ENCODE measurements around the gene GPX5. TPM values are rescaled to one million over a fixed set of nuclear protein-coding genes. Genes with fewer than 3 reads are reported as not detected.
"Not testable (repeated sequence)": the region's sequence is repeated elsewhere in the genome, so short reads cannot be mapped to it uniquely, and the experiment has no call there.

GPX5 gene
- total RNA-seq, 2 donors from 2014 or later = not detected

DNA sequence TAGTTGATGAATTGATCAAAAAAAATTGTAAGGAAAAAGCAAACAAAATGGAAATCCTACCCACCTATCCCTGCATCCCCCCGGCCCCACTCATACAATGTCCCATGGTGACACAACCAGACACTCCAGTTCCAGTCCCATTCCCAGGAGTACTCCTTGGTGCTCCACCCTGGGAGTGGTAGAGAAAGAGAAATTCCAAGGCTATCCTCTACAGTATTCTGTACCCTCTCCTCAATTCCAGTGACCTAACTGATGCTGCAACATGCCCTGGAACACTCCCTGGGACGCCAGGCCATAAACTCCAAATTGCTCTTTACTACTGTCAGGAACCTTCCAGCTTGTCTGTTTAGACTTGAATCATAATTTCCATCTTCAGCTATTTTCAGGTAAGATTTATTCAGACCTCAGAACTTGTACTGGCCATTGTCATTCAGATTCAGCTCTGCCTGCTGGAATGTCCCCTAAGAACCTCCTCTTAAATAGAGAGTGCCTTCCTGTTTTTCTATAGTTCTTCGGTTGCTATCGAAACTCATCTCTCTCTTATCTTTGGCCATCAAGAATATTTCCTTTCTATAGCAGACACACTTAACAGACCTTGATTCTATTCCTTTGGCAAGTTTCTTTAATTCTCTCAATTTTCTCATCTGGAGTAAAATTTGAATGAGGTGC, 18.7 kb upstream of the GPX5 start:
- DNase-seq (ENCODE audit: low spot score) = no peak
- intact Hi-C loops (cut with DNase I) = no loop called here

GRCh38 chr6:28511628-28512300, 13.9 kb upstream of the GPX5 start:
- intact Hi-C loops (cut with DNase I) = no loop called here
- DNase-seq (ENCODE audit: low spot score) = no peak

GRCh38 chr6:28512387-28512786, 13.3 kb upstream of the GPX5 start:
- DNase-seq (ENCODE audit: low spot score); intact Hi-C loops (cut with DNase I): not testable (repeated sequence)

DNA sequence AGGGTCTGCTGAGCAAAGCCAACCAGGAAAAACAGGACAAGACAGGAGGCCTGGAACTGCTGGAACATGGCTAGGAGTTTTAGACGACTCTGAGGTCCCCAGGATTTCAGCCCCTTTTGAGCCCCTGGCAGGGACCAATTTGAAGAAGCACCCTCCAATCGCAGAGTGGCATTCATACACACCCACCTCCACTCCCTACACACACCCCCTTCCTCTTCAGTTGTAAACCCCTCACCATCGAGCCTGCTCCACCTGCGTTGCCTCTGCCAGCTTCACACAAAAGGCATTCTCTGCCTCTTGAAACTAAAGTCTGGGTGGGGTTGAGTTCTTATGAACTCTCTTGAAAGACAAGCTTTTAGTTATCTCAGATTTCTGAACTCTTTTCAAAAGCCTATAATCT, 10.0 kb upstream of the GPX5 start, which contains the start of gene GPX6:
GPX6 (minus strand) TSS at position 118 of the 400 bp plus-strand sequence; CDS start at position 68, 50 bp downstream.
- DNase-seq (ENCODE audit: low spot score) = no peak
- intact Hi-C loops (cut with DNase I) = no loop called here

DNA sequence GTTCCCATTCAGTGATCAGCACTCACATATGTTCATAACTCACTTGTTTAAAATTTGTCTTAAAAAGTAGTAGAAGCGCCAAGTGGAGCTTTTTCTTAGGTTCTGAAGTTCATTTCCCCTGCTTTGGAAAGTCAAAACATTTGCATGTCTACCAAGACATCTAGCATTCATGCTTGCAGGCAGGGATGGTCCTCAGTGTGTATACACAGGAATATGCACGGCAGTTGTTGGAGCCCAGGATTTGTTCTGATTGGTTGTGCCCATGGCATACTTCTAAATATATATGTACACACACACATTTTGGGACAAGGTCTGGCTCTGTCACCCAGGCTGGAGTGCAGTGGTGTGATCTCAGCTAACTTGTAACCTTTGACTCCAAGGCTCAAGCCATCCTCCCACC, 7.7 kb upstream of the GPX5 start:
- no peak for DNase-seq (ENCODE audit: low spot score)
- intact Hi-C loops (cut with DNase I) = no loop called here

- intact Hi-C loops (cut with DNase I) = no loop called here
- no peak for DNase-seq (ENCODE audit: low spot score)
These were observed 3.0 kb upstream of the GPX5 start for GRCh38 chr6:28522594-28523240.

GRCh38 chr6:28523241-28523622, 2.4 kb upstream of the GPX5 start:
- intact Hi-C loops (cut with DNase I) = no loop called here
- no peak for DNase-seq (ENCODE audit: low spot score)

- no peak for DNase-seq (ENCODE audit: low spot score)
- intact Hi-C loops (cut with DNase I) = no loop called here
These were observed 5.1 kb downstream of the GPX5 start for GRCh38 chr6:28530777-28531176.

- intact Hi-C loops (cut with DNase I) = no loop called here
- no peak for DNase-seq (ENCODE audit: low spot score)
These were observed 5.9 kb downstream of the GPX5 start for GRCh38 chr6:28531479-28532128.

DNA sequence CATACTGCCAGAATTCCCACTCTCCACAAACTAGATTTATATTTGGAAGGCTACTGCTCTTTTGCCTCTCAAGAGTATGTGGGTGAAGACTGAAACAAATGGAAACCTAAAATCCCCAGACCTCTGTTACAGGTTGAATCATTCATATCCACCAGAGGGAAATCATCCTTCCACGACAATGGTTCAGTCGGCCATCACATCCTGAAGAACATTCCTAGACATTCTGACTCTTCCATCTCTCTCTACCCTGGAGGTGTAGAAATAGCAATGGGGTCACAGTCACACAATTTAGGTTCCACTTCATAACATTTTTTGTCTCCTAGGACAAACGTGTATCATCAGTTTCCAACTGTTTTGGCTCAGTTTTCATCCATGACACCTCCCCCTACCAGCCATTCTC, 8.6 kb downstream of the GPX5 start:
- intact Hi-C loops (cut with DNase I) = no loop called here

GRCh38 chr6:28534875-28535274, 9.2 kb downstream of the GPX5 start:
- intact Hi-C loops (cut with DNase I) = no loop called here
- DNase-seq (ENCODE audit: low spot score) = no peak

More for the DNA sequence above, 8.6 kb downstream of the GPX5 start:
- DNase-seq (ENCODE audit: low spot score) = no peak

- DNase-seq (ENCODE audit: low spot score) = no peak
- intact Hi-C loops (cut with DNase I) = no loop called here
These were observed 11.4 kb downstream of the GPX5 start for GRCh38 chr6:28537065-28537464.

GRCh38 chr6:28537509-28538140, 11.9 kb downstream of the GPX5 start:
- no peak for DNase-seq (ENCODE audit: low spot score)
- intact Hi-C loops (cut with DNase I) = no loop called here

DNA sequence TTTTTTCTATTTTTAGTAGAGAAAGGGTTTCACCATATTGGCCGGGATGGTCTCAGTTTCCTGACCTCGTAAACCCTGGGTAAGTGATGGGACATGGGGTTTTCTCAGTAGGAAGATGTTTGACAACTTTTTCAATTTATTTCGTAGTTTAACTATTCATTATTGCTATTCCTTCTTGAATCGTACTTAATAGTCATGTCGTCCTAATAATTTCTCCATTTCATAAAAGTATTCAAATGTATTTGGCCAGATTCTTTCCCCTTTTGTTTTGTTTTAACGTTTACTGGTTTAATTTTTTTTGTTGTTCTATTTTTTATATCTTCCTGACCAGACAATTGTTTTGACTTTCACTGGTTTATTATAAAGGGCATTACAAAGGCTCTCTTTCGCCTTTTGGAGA, 16.3 kb downstream of the GPX5 start:
- intact Hi-C loops (cut with DNase I) = no loop called here
- no peak for DNase-seq (ENCODE audit: low spot score)

DNA sequence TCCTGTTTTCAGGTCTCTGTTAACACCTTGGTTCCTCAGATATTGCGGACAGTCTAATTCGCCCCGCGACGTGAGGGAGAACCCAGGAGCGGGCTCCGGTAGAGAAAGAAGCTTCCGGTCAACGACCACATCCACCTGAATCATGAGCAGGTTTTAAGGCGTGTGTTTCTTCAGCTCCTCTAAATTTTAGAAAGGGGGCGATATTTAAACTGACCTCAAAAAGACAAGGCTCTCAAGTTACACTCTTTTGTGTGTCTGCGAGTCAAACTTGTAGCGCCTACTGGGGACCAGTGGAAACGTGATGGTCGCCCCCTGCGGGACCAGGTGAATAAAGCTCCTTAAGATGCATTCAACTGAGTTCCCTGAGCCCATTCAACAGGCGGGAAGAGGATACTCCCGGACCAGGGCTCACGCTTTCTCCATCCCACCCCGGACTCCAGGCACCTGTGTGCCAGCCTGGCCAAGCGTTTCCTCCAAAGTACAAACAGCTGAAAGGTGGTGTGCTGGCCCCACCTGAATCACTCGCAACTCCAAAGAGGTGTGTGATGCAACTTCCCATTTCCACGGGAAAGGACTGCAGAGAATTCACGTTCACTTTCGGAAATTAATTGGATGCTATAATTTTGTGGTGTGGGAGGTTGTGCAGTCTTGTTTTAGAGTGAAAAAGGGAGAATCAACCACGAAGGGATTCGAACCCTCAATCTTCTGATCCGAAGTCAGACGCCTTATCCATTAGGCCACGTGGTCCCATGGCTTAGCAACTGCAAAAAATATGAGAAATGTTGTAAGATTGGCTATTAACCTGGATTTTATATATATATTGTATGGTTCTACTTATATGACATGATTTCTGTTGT, 17.0 kb downstream of the GPX5 start:
- no peak for DNase-seq (ENCODE audit: low spot score)
- intact Hi-C loops (cut with DNase I) = no loop called here

DNA sequence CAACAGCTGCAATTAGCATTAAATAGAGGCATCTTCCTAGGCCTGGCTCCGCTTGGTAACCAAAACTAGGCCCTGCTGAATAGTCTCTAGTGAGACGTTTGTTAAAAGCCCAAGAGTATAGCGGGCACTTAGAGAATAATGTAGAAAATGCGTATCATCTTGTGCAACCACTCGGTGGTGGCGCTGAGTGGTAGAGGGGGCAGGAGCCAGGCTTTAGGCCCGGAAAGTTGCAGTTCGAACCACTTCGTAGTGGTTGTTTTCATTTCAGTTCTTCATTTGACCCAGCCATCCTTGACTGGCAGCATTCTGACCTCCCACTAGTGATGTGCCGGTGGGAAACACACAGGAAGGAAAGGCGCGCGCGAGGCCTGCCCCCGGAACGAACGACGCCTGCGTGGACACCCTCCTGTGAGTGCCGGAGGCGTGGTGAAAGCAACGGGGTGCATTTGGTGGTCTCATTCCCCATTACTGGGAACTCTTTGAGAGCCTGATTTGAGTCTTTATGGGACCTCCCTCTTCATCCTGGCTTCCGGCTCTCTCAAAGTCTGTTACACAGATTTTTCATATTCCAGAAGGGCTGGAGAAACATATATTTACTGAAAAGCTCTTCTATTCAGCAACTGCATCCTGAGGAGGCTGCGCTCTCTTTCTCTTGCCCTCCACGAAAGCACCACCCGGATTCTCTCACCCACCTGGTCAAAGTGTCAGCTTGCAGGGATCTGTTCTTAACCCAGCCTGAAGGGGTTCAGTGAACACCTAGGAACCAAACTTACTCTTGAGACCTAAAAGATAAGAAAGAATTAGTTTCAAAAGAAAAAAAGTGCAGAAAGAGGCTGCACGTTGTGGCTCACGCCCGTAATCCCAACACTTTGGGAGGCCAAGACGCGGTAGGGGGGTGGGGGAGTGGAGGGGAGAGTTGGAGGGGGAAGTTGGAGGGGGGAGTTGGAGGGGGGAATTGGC, 18.2 kb downstream of the GPX5 start:
- DNase-seq (ENCODE audit: low spot score) = no peak

GRCh38 chr6:28545955-28546354, 20.3 kb downstream of the GPX5 start:
- intact Hi-C loops (cut with DNase I) = no loop called here
- no peak for DNase-seq (ENCODE audit: low spot score)

More for the DNA sequence above, 18.2 kb downstream of the GPX5 start:
- intact Hi-C loops (cut with DNase I) = no loop called here

DNA sequence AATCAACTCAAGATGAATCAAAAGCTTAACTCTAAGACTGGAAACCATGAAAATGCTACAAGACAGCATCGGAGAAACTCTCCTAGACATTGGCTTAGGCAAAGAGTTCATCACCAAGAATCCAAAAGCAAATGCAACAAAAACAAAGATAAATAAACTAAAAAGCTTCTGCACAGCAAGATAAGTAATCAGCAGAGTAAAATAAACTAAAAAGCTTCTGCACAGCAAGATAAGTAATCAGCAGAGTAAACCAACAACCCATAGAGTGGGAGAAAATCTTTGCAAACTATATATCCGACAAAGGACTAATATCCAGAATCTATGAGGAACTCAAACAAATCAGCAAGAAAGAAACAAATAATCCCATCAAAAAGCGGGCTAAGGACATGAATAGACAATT, 21.3 kb downstream of the GPX5 start:
- DNase-seq (ENCODE audit: low spot score); intact Hi-C loops (cut with DNase I): not testable (repeated sequence)

Data from posterior vena cava (tissue), 2 donors.